HG02623 (cell line): ENCODE data around the gene DSC3.
"Not testable (repeated sequence)": the region's sequence is repeated elsewhere in the genome, so short reads cannot be mapped to it uniquely, and the experiment has no call there.

Experiments used
- ATAC-seq: cut with Tn5 transposase; IDR thresholded peaks from one replicate; pipeline ENCODE4 v1.9.1; 2021; ENCODE audit warnings: moderate library complexity; ENCODE audit not compliant: unreplicated experiment

The DSC3 gene

DNA sequence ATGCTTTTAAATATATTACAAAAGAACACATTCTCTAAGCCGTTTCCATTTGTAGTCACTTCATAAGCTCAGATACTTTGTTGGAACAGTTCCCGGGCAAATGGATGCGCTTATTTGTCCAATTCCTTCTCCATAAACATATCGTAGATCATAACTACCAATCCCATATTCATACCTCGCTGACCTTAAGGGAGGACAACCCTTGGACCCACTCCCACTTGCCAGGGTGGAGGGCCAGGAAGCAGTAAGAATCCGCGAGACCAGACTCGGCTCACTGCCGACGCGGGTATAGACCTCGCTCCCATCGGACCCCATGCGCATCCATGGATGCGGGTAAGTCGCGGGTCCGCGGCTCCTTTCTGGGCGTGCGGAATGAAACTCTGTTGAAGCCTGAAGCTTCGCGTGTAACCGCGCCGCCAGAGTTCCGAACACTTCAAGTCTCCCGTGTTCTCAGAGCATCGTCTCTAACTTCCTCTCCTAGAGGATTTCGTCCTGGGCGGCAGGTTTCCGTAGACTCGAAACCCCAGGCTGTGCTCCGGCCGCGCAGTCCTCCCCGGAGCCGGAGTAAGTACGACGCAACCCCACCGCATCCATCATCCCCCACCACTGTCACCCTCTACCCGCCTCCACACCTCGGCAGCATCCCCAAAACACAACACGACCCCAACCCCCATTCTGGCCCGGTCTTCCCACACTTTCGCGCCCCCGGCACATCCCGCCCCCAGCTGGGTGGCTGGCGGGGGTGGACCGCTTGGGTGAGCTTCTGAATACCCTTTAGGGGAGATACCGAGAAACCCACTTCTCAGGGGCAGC is 1.1 kb downstream of the DSC3 start:
- ATAC-seq: no peak

DNA sequence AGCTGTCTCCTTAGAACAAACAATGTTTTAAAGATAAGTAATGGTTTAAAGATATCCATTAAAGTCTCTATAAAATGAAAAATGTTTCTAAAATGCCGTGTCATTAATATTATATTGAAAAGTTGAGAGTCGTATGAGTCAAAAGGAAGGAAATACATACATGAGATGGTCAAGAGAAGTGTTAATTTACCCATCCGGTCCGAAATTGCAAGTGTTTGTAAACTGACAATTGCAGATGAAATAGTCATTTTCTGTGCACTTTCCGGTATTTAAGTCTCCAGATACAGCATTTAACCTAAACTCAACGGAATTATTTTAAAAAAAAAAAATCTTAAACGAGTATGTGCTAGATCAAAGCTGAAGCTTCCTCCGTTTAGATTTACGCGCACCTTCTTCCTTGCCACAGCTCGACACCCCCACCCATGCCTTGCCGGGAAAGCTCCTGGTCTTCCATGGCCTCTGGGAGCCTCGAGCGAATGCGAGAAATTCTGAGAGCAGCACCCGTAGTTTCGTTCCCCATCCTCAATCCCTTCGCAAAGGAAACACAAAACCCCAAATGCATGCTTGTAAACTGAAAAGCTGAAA is 1.8 kb downstream of the DSC3 start:
- no peak for ATAC-seq

DNA sequence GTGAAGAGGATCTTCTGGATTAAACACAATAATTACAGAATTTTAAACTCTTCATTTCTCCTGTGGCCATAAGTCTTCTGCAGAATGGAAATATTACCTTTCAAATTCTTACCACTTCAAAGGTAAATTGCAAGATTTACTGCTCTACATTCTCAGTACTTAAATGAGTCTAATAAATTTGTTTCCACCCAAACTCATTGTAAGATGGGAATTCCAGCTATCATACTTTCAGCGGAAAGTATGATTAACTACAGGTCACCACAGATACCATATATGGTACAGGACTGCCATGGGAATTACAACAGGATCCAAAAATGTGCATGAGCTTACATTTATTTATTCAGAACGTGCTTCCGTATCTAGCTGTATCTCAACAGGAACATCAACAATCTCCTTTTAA is 3.1 kb downstream of the DSC3 start:
- ATAC-seq: no peak

DNA sequence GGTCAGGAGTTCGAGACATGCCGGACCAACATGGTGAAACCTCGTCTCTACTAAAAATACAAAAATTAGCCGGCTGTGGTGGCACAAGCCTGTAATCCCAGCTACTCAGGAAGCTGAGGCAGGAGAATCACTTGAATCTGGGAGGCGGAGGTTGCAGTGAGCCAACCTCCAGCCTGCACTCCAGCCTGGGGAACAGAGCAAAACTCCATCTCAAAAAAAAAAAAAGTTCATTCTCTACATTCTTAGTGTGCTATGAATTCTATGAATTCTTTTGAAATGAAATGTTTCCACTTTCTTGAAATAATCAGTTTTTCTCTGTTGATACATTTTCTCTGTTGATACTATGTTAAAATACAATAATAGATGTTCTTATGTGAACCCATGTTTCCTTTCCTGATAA is 4.9 kb downstream of the DSC3 start:
- not testable (repeated sequence) for ATAC-seq

DNA sequence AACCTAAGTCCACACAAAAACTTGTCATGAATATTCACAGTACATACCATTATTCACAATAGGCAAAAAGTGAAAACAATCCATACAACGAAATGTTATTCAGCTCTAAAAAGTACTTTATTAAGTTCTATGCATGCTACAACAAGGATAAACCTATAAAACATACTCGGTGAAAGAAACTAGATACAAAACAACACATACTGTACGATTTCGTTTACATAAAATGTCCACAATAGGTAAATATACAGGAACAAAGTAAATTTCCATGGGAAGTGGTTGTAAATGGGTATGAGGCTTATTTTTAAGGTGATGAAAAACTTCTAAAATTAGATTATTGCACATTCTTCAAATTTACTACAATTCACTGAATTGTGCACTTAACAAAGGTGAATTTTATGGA is 8.0 kb downstream of the DSC3 start:
- no peak for ATAC-seq

DNA sequence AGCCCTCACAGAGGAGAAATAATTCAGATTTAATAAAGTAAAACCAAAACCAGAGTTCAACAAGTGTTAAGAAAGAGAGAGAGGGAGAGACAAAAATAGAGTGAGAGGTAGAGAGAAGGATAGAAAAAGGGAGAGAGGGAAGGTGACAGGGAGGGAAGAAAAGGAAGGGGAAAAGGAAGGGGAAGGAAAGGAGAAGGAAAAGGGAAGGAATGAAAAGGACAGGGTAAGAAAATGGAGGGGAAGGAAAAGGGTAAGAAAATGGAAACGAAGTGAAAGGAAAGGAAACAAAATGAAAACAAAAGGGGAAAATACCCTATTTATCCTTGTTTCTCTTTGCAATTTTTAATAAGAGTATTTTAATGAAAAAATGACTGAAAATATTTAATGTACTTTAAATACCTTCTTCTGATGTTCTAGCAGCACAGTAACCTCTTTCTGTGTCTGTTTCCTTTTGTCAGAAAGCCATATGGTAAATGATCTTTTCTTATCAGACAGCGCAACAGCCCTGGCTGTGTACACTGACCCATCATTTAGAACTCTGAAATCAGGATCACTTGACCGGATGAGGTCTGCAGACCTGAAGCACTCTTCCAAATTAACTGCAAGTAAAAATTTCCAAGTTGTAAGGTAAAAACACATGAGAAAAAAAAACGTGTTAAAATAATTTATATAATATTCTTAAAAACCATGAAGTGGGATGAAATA is 11.8 kb downstream of the DSC3 start:
- no peak for ATAC-seq

DNA sequence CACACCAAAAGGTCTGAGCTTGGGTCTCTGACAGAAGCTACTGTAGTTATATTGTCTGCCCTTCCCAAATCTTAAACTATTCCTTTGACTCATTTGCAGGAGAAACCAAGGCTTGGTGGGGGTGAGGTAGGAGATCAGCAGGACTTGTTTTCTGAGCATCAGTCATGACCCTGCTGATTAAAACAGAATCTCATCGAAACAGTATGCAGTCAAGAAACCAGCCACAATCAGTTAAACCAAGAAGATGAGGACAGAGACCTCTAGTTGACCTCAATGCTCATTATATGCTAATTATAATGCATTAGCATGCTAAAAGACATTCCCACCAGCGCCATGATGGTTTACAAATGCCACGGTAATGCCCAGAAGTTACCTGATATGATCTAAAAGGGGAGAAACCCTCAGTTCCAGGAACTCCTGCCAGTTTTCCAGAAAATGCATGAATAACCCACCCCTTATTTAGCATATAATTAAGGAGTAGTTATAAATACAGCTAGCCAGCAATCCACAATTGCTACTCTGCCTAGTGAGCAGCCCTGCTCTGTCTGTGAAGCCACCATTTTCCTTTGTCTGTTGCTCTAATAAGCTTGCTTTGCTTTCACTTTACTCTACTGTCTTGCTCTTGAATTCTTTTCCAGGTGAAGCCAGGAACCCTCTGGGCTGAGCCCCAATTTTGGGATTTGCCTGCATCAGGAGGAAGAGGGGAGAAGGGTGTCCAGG is 26.7 kb downstream of the DSC3 start:
- ATAC-seq: no peak

DNA sequence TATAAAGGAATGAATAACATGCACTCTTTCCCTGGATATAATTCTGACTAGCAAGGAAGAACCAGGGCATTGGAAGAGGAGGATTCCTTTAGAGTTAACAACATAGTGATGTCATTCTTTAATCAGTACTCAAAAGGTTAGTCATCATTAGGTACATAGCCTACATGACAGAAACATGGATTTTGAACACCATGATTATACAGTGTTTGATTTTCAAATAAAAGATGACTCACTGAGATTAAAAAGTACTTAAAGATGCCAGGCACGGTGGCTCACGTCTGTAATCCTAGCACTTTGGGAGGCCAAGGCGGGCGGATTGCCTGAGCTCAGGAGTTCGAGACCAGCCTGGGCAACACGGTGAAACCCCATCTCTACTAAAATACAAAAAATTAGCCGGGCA is 31.1 kb downstream of the DSC3 start:
- not testable (repeated sequence) for ATAC-seq

DNA sequence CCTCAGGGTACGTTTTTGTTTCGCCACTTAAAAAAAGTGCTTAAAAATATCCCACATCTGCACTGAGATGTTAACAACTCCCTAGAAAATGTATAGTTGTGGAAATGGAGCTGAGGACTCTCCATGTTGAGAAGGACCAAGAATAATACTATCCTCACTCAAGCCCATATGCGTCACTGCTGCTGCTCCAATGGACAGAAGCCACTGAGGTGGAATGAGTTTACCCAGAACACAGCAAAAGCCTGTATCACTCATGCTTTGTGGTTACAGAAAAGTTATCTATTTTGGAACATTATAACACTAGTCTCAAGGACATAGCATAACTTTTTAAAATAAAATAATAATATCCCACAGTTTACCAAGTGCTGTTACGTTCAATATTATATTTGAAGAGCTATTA is 31.9 kb downstream of the DSC3 start:
- no peak for ATAC-seq

DNA sequence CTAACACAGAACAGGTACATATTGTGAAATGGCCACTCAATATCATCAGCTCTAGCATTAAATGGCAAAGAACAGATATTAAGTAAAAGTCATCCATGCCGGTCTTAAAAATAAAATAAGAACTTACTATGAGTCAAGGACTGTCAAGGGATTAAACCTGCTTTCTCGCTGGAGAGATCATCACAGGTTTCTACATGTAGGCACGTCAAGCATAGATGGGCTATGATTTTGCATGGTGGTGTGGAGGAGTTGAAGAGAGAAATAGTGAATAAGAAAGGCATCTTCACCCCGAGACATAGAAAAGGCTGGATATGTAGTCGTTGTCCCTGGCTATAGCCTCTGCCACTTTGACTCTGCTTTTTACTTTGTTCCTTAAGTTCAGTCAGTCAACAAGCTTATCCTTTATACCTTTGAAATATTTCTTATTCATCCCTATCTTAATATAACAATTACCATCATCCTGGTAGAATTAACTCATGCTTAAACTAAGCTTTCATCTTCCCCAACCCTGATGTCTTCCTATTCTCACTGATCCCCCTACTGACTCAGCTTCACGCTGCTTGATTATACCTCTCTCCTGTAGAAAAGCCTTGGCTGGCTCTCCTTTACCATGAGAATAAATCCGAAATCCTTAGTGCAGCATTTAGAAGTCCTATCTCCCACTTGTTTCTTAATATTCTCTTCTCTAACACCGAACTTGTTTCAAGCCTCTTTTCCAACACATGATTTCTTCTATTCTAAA is 42.5 kb downstream of the DSC3 start:
- no peak for ATAC-seq

DNA sequence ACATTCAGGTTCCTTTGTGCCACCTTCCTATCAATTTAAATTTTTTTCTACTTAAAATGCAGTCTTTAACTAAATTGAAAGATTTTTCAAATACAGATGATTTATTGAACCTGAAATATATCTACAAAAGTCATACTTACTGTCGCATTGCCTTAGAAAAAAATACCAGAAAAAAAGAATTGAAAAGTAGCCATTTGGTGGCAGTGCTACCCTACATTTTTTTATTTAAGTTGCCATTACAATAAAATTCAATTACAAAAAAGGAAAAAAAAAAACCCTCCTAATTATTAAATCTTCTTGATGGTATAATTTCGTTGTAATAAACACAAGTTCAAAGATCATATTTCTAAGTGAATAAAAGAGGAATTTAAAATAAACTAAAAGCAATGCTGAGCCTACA is 43.4 kb downstream of the DSC3 start:
- no peak for ATAC-seq

DNA sequence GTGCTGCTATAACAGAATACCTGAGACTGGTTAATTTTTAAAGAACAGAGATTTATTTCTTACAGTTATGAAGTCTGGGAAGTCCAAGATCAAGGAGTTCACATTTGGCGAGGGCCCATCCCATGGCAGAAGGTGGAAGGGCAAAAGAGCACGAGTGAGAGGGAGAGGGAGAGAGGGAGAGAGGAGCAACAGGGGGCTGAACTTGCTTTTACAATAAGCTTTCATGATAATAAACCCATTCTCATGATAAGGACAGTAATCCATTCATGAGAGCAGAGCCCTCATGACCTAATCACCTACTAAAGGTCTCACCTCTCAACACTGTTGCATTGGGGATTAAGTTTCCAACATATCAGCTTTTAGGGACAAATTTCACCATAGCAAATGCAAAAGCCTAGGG is 45.3 kb downstream of the DSC3 start:
- ATAC-seq: no peak

DNA sequence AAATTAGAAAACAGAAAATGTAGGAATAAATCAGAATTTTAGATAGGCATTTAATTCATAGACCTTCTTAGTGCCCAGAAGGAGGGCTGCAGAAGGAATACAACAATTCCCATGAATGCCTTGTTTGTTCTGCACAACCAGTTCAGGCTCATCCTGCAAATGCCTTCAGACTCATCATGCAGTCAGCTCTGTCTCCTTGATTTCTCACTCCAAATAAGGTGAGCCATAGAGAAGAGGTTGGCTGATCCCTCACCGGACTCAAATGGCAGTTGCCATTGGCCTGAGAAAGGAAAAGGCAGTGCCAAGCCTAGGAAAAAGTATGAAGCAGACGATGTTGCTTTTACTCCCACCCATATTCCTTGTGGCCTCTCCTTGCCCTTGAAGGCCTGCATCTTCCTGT is 50.3 kb downstream of the DSC3 start:
- ATAC-seq: no peak

DNA sequence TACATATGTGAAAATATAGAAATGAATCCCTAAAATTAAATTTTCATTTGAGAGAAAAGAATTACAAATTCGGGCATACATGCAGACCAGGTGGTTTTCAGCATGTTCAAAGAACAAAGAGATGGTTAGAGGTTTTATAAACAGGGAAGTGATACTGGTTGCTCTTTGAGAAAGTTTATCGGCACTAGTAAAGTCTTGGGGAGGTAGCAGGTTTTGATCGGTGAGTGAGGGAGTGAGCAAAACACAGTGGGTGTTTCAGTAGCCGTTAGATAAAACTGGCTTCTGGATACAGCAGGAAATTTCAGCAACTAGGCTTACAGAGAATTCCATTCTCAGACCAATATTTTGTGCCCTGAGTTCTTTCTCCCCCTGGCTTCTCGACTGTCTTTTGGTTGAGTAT is 51.1 kb downstream of the DSC3 start:
- no peak for ATAC-seq

DNA sequence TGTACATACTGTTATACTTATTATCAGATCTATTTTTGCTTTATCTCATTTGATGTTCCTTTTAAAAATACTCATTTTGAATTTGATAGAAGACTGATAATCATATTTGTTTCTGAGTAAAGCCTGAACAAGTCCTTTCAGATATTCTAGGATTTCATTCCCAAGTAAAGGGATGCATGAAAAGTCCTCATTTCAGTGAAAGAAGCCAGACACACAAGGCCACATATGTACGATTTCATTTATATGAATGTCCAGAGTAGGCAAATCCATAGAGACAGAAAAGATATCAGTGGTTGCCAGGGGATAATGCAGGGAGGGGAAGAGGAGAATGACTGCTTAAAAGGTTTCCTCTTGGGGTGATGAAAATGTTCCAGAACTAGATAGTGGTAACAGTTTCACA is 53.4 kb downstream of the DSC3 start:
- ATAC-seq: no peak

DNA sequence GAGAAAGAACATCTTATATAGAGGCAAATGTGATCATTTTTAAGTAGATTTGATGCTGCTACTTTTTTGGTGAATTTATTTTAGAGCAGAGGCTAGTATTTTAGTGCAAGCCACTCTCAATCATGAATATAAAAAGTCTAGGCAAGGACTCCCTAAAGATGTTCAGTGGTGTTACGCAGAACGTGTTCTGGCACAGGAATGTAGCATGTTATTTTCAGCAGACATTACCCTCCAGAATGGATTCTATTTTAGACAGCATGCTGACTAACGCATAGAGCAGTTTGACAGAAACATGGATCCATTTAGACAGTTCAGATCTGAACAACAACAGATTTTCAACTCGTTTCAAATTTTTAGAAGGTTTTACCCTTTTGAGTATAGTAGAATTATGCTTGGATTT is 54.1 kb downstream of the DSC3 start:
- ATAC-seq: no peak

DNA sequence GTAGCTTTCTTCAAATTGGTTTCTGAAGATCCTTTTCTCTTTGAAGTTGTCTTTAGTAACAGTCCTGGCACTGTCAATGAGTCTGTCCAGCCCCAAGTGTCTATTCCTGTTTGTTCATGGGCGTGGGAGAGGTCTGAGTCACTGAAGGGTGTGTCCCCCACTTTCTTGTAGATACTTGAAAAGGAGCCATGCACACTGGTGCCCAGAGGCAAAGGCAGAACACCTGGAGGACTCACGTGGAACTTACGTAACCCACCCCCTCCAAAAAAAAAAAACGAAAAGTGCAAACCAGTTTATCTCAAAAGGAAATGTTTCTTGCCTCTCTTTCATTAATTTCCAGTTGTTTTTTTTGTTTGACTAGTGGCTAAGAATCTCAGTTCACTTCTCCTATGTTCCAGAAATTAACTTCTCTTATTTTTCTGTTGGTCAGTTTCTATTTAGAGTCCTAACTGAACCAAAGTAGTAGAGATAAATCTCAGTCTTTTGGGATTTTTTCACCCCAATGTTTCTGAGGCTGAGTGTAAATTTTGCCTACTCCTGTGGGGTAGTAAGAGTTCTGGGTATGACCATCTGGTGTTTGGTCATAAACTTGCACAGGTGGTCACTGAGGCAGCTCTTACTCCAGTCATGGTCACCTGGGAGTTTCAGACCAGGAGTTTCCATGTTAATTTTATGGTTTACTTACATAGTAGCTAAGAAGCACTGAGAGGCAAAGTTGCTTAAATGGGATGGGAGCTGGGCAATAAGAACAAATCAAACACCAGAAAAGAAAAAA is 54.9 kb downstream of the DSC3 start:
- ATAC-seq: no peak

DNA sequence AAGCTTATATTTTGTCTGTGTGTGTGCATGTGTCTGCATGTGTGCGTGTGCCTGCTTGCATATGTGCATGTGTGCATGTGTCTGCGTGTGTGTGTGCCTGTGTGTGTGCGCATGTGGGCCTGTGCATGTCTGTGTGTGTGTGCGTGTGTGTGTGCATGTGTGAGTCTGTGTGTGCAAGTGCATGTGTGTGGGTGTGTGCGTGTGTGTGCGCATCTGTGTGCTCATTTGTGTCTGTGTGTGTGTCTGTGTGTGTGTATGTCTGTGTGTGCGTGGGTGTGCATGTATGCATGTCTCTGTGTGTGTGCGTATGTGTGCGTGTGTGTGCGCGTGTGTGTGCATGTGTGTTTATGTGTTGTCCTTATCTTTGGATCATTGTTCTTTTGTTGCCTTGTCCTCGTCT is 56.8 kb downstream of the DSC3 start:
- no peak for ATAC-seq

DNA sequence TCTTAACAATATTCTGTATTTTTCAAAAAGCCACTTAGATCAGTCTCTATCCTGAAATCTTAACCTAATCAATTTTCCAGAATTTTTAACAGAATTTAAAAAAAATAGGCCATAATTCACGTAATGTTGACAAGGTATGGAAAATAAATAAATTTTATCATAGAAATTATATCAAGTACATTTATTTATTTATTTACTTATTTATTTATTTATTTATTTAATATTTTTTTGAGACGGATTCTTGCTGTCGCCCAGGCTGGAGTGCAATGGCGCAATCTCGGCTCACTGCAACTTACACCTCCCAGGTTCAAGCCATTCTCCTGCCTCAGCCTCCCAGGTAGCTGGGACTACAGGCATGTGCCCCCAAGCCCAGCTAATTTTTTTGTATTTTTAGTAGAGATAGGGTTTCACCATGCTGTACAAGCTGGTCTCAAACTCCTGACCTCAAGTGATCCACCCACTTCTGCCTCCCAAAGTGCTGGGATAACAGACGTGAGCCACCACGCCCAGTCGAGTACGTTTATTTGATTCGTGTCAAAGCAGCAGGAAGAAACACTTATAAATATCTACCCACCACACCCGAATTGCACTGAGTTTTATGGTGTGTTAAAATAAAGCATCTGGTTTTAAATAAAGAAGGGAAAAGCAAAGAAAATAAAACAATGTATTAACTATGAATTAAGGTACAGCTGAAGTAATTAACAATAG is 60.1 kb downstream of the DSC3 start:
- ATAC-seq: no peak

DNA sequence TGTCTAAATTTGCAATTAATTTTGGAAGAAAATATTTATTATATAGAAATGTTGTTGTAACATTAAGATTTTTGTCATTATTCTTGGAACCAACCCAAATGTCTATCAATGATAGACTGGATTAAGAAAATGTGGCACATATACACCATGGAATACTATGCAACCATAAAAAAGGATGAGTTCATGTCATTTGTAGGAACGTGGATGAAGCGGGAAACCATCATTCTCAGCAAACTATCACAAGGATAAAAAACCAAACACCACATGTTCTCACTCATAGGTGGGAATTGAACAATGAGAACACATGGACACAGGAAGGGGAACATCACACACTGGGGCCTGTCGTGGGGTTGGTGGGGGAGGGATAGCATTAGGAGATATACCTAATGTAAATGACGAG is 64.5 kb downstream of the DSC3 start:
- ATAC-seq: not testable (repeated sequence)
